Stimulated activated naive CD8-positive, alpha-beta T cell treated with anti-CD3 and anti-CD28 coated beads, Interleukin-15, Interleukin-2, amounts not matched to agents 100 ng/mL and 50 ng/mL, for 24 hours (primary cell): ENCODE measurements around the gene SLC22A4.

Source experiments
- H3K27ac Mint-ChIP-seq: one replicate; pipeline ENCODE4 v1.8.0; 2021; ENCODE audit warnings: mild to moderate bottlenecking, mixed read lengths
- H3K27me3 Mint-ChIP-seq: one replicate; pipeline ENCODE4 v1.8.0; 2021; ENCODE audit warnings: mixed read lengths
- H3K36me3 Mint-ChIP-seq: one replicate; pipeline ENCODE4 v1.8.0; 2021; ENCODE audit warnings: low read depth, mixed read lengths
- H3K4me1 Mint-ChIP-seq: one replicate; pipeline ENCODE4 v1.8.0; 2021; ENCODE audit warnings: low read depth, mixed read lengths
- H3K4me3 Mint-ChIP-seq: one replicate; pipeline ENCODE4 v1.8.0; 2021; ENCODE audit warnings: mild to moderate bottlenecking, mixed read lengths
- H3K9me3 Mint-ChIP-seq: one replicate; pipeline ENCODE4 v1.8.0; 2021; ENCODE audit warnings: mixed read lengths

The SLC22A4 gene

DNA sequence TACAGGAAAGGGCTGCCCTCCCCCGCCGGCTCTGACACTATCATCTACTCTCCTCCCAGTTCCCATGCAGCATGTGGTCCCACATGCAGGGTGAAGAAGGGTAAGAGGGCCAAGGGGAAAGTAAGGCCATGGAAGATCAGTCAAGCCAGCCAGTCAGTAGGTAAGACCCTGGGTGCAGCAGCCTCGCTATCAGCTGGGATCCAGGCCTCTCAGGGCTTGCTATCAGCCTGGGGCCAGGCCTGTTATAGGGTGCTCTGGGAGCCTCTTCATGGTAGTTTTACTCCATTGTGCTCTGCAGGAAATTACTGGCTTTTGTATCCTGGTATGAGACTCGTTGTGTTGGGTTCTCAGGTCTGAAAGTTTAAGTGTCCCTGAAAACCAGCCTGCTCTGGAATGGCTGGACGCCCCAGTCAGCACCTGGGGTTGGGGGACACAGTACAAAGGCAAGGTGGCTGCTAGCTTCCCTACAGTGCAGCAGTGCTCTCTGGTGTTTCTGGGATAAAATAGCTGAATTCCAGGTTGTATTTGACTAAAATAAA lies 21.4 kb downstream of the SLC22A4 start:
- H3K27me3 Mint-ChIP-seq = no peaks in the 10 kb centered on the region
- no peak overlapping the region for H3K4me3 Mint-ChIP-seq
- no peaks in the 10 kb centered on the region for H3K9me3 Mint-ChIP-seq
- no peak overlapping the region for H3K27ac Mint-ChIP-seq
- H3K36me3 Mint-ChIP-seq = no peaks in the 10 kb centered on the region
- H3K4me1 Mint-ChIP-seq = no peaks in the 10 kb centered on the region

DNA sequence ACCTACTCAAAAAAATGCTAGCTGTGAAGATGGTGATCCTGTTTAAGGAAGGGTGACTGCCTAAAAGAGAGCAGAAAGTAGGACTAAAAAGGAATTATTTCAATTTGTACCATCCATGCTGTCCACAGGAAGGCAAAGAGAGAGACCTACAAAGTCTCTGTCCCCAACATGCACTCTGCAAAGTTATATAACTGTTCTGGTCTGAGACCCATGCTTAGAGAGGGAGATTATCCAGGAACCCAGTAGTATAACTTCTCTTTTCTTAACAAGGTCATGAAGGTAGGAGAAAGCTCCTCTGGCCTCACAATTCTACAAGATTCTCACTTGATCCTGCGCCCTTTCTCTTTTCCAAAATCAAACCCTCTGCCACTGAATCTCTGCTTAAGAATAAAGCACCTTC lies 25.8 kb downstream of the SLC22A4 start:
- Mint-ChIP-seq H3K27me3 (no peaks in the 10 kb centered on the region), H3K27ac (no peak overlapping the region), H3K36me3 (no peaks in the 10 kb centered on the region), H3K9me3 (no peaks in the 10 kb centered on the region), H3K4me3 (no peak overlapping the region), H3K4me1 (no peaks in the 10 kb centered on the region)

GRCh38 chr5:132321109-132321721 lies 27.0 kb downstream of the SLC22A4 start:
- Mint-ChIP-seq H3K27ac (no peak overlapping the region), H3K9me3 (no peaks in the 10 kb centered on the region), H3K36me3 (no peaks in the 10 kb centered on the region), H3K4me3 (no peak overlapping the region), H3K4me1 (no peaks in the 10 kb centered on the region), H3K27me3 (no peaks in the 10 kb centered on the region)

- Mint-ChIP-seq H3K4me3 (no peak overlapping the region), H3K27me3 (no peaks in the 10 kb centered on the region), H3K27ac (no peak overlapping the region), H3K4me1 (no peaks in the 10 kb centered on the region), H3K36me3 (no peaks in the 10 kb centered on the region), H3K9me3 (no peaks in the 10 kb centered on the region)
Observed at GRCh38 chr5:132322266-132322665, 28.1 kb downstream of the SLC22A4 start.

DNA sequence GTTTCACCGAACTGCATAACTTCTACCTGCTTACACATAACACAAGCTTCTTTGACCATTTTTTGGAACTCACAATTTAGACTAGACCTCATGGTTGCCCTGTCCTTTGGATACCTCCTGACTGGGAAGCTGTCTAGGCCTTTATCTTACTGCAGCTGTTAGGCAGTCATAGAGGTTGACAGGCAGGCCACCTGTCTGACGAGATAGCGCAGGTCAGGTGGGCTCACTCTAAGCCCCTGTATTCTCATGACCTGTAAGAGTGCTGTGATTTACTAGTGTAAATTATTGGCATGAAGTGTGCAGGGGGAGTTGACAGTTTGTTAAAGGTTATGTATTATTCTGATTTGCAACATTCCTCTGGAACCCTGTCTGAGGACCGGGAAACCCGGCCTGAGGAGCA lies 29.0 kb downstream of the SLC22A4 start:
- Mint-ChIP-seq H3K9me3 (no peaks in the 10 kb centered on the region), H3K4me3 (no peak overlapping the region), H3K27me3 (no peaks in the 10 kb centered on the region), H3K36me3 (no peaks in the 10 kb centered on the region), H3K27ac (no peak overlapping the region), H3K4me1 (no peaks in the 10 kb centered on the region)

DNA sequence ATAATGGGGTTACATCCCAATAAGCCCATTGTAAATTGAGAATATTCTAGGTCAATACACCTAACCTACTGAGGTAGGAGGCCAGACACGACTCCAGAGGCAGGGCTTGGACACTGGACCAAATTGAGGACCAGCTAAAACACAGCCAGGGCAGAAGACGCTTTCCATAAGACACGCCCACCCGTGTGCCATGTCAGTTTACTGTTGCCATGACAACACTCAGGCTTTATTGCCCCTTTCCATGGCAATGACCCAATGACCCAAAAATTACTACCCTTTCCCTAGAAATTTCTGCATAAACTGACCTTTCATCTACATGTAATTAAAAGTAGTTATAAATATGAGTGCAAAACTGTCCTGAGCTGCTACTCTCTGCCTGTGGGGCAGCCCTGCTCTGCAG lies 31.5 kb downstream of the SLC22A4 start:
- Mint-ChIP-seq H3K4me1 (no peaks in the 10 kb centered on the region), H3K36me3 (no peaks in the 10 kb centered on the region), H3K27me3 (no peaks in the 10 kb centered on the region), H3K9me3 (no peaks in the 10 kb centered on the region), H3K4me3 (no peak overlapping the region), H3K27ac (no peak overlapping the region)

- H3K27me3 Mint-ChIP-seq = no peaks in the 10 kb centered on the region
- H3K36me3 Mint-ChIP-seq = no peaks in the 10 kb centered on the region
- no peaks in the 10 kb centered on the region for H3K9me3 Mint-ChIP-seq
- no peak overlapping the region for H3K4me3 Mint-ChIP-seq
- H3K27ac Mint-ChIP-seq = no peak overlapping the region
- no peaks in the 10 kb centered on the region for H3K4me1 Mint-ChIP-seq
Observed at GRCh38 chr5:132327252-132327955, 33.2 kb downstream of the SLC22A4 start.

- H3K27ac Mint-ChIP-seq = no peak overlapping the region
Observed at GRCh38 chr5:132334812-132335211, 40.6 kb downstream of the SLC22A4 start.

DNA sequence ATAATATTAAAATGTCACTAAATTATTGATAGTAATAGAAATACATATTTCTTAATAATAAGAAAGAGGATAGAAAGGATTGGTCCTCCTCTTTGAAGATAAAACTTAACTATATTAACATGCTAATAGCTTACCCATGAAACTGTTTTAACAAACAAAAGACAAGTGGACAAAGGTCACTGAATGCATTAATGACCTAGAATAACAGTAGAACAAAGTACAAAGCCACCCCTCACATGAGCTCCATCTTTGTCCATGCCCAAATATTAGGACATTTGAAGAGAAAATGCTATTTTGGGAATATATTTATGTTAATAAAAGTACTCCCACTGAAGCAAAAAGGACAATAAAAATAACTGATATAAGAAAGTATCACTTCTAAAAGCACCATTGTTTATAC lies 41.2 kb downstream of the SLC22A4 start:
- Mint-ChIP-seq H3K9me3 (no peaks in the 10 kb centered on the region), H3K4me3 (no peak overlapping the region), H3K27me3 (no peaks in the 10 kb centered on the region), H3K4me1 (no peaks in the 10 kb centered on the region), H3K27ac (no peak overlapping the region), H3K36me3 (no peaks in the 10 kb centered on the region)

More at GRCh38 chr5:132334812-132335211, 40.6 kb downstream of the SLC22A4 start:
- Mint-ChIP-seq H3K4me1 (no peaks in the 10 kb centered on the region), H3K27me3 (no peaks in the 10 kb centered on the region), H3K4me3 (no peak overlapping the region), H3K9me3 (no peaks in the 10 kb centered on the region), H3K36me3 (no peaks in the 10 kb centered on the region)

- Mint-ChIP-seq H3K4me3 (no peak overlapping the region), H3K4me1 (no peaks in the 10 kb centered on the region), H3K27ac (no peak overlapping the region), H3K27me3 (no peaks in the 10 kb centered on the region), H3K9me3 (no peaks in the 10 kb centered on the region), H3K36me3 (no peaks in the 10 kb centered on the region)
Observed at GRCh38 chr5:132339502-132339901, 45.3 kb downstream of the SLC22A4 start.

- H3K4me3 Mint-ChIP-seq = no peak overlapping the region
- no peaks in the 10 kb centered on the region for H3K4me1 Mint-ChIP-seq
- H3K9me3 Mint-ChIP-seq = no peaks in the 10 kb centered on the region
- no peaks in the 10 kb centered on the region for H3K36me3 Mint-ChIP-seq
- H3K27ac Mint-ChIP-seq = no peak overlapping the region
- no peaks in the 10 kb centered on the region for H3K27me3 Mint-ChIP-seq
Observed at GRCh38 chr5:132342291-132343180, 48.3 kb downstream of the SLC22A4 start.

DNA sequence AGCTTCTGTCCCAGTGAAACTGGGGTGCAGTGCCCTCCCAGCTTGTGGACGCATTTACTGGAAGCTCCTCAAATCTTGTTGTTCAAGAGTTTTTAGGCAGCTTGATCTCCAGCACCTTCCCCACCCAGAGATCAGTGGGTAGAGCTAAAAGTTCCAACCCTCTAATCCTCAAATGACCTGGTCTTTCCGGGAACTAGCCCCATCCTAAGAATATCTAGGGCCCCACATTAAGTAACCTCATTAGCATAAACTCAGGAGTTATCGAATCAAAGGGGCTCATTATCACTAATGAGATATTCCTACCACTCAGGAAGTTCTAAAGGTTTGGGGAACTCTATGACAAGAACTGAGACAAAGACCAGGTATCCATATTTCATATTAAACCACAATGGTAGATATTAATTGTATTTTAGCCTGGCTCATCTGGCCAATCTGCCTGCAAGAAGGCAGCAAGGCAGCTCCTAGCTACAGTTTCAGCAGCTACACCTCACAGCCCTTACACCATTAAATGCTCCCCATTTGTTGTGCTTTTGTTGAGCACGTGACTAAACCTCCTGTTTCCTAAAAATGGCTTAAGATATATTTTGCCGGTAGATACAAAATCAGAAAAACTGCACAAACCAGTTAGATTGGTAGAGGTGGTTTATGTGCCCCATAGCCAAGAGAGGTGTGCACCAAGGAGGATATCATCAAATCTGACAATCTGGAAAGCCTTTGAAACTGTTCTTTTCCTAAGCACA lies 50.8 kb downstream of the SLC22A4 start:
- Mint-ChIP-seq H3K4me3 (no peak overlapping the region), H3K9me3 (no peaks in the 10 kb centered on the region), H3K4me1 (no peaks in the 10 kb centered on the region), H3K27ac (no peak overlapping the region), H3K27me3 (no peaks in the 10 kb centered on the region), H3K36me3 (peaks cover 8% of the 10 kb centered on the region)

- Mint-ChIP-seq H3K36me3 (peaks cover 5% of the 10 kb centered on the region), H3K9me3 (no peaks in the 10 kb centered on the region), H3K27ac (no peak overlapping the region), H3K4me1 (no peaks in the 10 kb centered on the region), H3K27me3 (no peaks in the 10 kb centered on the region), H3K4me3 (no peak overlapping the region)
Observed at GRCh38 chr5:132353486-132353995, 59.3 kb downstream of the SLC22A4 start.

DNA sequence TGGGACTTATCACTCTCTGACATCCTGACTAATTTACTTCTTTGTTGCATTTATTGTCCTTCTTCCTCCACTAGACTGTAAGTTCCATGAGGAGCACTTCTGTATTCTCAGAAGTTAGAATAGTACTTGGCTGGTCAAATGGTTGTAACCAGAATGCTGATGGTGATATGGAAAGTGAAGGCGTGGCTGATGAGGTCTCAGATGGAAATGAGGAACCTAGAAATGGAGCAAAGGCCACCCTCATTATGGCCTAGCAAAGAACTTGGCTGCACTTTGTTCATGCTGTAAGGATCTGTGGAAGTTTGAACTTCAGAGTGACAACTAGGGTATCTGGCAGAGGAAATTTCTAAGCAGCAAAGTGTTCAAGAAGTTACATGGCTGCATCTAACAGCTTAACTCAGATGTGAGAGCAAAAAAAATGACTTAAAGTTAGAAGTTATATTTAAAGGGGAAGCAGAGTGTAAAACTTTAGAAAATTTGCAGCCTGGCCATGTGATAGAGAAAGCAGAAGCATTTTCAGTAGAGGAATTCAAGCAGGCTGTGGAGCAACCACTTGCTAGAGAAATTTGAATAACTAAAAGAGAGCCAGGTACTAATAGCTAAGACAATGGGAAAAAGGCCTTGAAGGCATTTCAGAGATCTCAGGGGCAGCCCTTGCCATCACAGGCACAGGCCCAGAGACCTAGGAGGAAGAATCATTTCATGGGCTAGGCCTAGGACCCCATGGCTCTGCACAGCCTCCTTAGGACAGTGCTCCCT lies 60.4 kb downstream of the SLC22A4 start:
- peaks cover 5% of the 10 kb centered on the region for H3K36me3 Mint-ChIP-seq
- H3K4me1 Mint-ChIP-seq = no peaks in the 10 kb centered on the region
- no peak overlapping the region for H3K4me3 Mint-ChIP-seq
- no peak overlapping the region for H3K27ac Mint-ChIP-seq
- H3K9me3 Mint-ChIP-seq = no peaks in the 10 kb centered on the region
- H3K27me3 Mint-ChIP-seq = no peaks in the 10 kb centered on the region
